IPS-11a (cell line): Measurements from ENCODE around the gene TEC.
"Not testable (repeated sequence)": the region's sequence is repeated elsewhere in the genome, so short reads cannot be mapped to it uniquely, and the experiment has no call there.

Source experiments
- H3K4me3 ChIP-seq: one replicate; pipeline ENCODE4 v1.5.1; 2013; ENCODE audit warnings: low read depth, low read length, control low read depth

Gene TEC

DNA sequence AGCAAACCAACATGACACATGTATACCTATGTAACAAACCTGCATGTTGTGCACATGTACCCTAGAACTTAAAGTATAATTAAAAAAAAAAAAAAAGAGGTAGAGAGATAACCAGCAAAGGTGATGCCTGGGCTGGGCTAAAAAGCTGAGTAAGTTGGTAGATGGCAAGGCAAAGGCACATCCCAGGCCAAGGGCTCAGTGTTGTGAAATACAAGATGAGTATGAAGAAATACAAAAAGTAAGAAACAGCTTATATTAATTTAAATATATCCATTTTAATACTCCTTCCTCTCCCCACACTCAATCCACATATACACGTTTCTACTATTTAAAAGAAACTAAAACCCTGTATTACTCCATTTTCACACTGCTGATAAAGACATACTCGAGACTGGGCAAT, 25.8 kb downstream of the TEC start:
- no peak overlapping the region for H3K4me3 ChIP-seq

DNA sequence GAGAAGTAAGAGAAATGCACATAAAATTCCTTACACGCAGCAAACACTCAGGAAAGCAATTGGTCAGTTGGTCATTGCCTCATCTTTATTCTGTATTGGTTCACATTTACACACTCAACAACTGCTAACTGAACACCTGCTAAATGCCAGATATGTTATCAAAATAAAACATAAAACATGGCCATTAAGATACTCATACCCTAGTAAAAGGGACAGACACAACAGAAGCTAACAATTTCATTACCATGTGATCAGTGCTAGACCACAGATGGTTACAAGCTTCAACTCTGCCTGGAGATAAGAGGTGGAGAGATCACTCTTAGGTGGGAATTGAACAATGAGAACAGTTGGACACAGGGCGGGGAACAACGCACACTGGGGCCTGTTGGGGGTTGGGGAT, 26.2 kb downstream of the TEC start:
- no peak overlapping the region for H3K4me3 ChIP-seq

DNA sequence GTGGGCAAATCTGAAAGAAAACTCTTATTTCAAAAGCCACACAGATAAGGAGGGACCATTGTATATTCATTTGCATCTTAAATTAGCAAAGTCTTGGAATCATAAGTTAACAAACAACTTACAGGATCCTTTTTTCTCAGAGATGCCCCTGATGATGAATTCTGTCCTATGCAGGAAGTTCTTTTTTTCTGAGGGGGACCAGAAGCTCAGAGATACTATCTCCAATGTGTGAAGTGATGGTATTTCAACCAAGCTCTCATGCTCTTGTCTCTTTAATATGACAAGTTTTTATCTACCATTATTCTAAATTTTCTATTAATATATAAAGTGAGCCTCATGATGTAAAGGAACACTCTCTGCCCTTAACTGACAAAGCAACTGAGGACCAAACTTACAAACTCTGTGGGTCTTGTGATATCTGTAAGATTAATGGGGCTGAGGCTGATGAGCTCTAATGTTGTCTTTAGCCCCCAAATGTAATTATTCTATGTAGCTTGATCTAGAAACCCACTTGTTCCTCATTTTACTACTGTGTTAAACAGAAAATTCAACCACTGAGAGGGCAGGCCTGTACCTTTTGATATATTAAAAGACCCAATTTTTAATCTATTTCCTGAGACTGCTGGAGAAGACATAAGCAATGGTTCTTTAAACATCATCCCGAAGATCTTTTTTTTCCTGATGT, 27.0 kb downstream of the TEC start:
- no peak overlapping the region for H3K4me3 ChIP-seq

DNA sequence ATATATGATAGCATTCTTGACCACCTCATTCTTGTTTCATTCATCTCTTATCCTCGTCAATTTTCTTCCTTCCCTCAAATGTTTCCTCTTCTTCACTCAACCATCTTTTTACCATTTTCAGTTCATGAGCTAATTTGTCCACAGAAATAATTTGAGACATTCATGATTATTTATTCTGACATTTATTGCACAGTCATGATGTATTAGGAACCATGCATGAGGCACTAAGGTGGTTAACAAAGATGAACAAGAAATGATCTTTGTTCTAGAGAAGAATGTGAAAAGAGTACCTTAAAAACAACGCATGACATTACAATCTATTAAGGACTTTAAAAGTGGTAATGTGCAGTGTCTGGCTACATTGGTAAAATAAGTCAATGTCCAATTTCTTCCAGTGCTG, 27.9 kb downstream of the TEC start:
- H3K4me3 ChIP-seq: no peak overlapping the region

DNA sequence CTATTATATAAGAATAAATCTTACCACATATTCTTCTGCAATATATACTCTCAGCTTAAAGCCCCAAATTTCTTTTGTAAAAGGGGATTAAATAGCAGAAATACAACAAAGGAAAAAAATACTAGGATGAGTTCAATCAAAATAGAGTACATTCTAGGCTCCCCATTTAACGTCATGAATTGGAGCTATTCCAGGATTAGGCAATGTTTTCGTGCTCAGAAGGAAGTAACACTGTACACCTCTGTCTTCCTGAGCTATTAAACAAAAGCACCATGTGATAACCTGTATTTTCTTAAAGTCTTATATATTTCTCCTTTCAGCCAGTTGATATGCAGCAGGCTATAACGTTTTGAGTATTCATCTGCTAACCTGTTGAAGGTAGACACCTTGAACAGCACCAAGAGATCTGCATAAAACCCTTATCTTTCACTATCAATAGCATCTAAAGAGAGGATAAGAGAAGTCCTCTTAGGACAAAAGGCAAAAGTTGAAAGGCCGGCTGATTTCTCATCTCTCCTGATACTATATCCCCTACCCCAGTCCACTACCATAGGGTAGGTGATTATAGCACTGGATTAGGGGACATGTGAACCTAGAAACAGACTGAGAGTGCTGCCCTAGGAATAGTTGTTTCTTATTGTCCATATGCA, 31.5 kb downstream of the TEC start:
- no peak overlapping the region for H3K4me3 ChIP-seq

DNA sequence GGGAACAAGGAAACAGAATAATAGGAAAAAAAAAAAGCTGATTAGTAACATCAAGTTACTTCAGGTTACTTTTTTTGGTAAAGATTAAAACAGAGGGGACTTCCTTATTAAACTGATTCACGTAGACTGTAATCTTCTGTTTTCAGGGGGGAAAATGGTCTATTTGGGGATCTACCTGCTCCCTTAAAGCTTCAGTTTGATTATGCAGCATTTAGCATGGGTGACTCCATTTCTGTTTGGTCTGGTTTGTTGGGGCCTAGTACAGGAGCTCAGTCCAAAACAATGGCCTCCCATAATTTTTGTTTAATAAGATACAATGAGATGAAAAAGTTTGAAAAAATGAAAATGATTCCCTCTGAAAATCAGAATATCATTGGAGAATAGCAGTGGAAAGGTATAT, 34.6 kb downstream of the TEC start:
- H3K4me3 ChIP-seq: no peak overlapping the region

DNA sequence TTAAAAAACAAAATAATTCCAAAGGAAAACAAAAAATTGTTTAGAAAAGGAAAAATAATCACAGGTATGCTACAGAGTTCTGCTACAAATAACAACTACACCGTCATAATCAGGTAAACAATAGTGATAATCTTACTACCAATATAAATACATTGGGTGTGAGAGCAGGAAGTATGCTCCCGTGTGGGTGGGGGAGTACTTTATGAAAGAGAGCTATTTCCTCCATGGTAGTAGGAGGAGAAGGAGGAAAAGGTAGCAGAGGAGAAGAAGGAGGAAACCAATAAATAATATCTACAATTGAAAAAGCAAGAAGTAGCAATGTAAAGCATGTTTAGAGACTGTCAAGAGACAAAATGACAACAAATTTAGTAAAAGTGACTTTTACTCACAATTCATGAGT, 35.1 kb downstream of the TEC start:
- no peak overlapping the region for H3K4me3 ChIP-seq

DNA sequence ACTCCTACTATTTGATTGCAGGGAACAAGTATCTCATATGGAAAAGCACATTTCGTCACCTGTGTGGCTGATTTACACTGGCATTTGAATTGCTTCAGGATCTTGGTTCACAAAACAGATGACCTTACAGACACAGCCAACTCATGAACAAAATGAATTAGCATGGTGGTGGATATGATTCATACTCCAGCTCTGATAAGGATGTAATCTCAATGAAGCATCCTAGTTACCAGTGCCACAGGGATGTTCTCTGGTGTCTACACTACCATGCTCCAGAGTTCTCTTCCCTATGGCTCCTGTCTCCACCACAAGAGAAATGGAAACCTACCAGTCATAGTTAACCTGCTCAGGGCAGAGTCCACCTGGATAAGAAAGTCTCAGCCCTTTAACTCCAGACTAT, 40.7 kb downstream of the TEC start:
- no peak overlapping the region for H3K4me3 ChIP-seq

DNA sequence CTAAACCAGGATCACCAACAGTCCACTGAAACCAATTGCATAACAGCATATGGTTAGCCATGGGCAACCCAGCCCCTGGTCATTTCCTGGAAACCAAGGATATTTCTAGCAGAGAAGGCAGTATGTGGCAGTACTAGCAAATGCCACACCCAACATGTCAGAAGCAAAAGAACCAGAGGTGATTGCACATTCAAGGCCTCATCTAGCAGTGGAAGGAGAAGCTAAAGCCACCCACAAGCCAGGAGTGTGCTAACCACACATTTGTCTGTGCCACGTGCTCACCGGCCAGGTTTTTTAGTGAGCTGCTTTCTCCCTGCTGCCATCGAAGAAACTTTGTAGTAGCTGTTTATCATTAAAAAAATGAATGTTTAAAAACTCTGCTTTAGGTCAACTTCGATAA, 42.0 kb downstream of the TEC start:
- no peak overlapping the region for H3K4me3 ChIP-seq

DNA sequence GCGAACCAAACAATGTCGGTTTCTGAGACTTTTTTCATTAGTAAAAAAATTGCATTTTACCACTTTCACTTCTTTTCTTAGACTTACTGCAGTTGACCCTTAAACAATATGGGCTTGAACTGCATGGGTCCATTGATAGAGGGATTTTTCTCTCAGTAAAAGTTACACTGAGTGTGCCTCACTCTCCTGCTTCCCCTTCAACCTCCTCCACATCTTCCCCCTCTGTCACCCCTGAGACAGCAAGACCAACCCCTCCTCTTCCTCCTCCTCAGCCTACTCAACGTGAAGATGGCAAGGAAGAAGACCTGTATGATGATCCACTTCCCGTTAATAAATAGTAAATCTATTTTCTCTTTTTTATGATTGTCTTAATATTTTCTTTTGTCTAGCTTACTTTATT, 43.4 kb downstream of the TEC start:
- no peak overlapping the region for H3K4me3 ChIP-seq

DNA sequence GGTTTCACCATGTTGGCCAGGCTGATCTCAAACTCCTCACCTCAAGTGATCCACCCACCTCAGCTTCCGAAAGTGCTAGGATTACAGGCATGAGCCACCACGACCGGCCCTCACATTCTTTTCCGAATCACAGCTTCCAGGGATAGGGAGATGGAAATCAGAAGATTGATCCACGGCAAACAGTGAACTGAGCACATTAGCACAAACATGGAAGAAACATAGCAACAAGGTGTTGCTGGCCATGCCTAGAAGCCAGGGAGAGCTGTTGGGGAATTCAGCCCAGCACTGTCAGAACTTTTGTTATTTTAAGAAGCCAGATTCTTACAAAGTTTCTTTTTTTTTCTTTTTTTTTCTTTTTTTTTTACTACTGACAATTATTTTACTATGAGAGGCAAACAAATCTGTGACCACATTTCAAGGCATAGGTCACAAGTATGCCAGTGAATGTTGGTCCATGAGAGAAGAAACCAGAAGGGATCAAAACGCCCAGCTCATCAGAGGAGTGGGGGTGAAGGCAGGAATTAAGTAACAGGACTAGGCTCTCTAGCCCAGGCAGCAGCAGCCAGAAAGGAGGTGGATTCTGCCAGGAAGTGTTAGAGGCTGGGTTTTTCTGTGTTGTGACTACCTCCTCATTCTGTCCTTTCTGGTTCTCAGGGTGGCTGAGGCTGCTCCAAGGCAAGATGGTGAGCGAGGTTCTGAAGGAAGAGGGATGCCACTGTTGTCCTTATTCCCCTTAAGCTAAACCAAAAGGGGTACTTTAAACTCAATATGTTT, 44.1 kb downstream of the TEC start:
- H3K4me3 ChIP-seq: no peak overlapping the region

DNA sequence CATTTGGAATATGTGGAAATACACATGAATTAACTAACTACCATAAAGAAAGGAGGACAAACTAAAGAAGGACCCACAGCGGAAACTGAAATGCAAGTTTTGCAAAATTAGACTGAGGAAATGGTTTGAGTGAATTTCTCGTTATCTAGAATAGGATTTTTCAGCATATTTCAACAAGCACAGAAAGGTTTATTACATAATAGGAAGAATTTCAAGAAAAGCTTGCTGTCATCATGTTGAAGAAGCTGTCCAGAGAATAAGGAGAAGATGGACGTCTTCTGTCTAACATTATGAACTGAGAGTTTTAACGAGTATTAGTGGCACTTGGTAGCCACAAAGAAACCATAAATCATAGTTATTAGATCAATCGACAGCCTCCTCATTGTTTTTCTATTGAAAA, 45.0 kb downstream of the TEC start:
- H3K4me3 ChIP-seq: no peak overlapping the region

DNA sequence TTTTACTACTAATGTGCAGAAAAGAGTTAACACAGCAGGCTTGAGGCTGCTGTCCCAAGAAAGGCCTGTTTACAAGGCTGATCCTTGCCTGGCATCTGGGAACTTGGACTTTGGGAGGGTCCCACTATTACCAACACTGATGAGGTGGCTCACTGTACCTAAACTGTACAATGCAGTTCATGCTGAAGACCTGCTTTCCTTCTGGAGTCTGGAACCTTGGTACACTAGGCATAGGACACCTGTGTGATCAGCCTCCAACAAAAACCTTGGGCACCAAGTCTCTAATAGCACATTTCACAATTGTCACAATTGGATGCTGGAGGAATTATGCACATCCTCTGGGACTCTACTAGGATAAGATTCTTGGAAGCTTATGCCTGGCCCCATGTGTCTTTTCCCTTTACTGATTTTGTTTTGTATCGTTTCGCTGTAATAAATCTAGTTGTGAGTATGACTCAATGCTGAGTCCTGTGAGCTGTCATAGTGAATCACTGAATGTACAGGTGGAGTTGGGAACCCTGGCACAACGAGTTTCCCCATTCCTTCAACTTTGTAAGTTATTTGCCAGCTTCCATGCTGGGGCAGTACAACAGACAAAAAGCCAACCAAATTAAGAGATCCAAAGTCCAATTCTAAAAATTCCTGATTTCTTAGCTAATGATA, 45.9 kb downstream of the TEC start:
- no peak overlapping the region for H3K4me3 ChIP-seq

DNA sequence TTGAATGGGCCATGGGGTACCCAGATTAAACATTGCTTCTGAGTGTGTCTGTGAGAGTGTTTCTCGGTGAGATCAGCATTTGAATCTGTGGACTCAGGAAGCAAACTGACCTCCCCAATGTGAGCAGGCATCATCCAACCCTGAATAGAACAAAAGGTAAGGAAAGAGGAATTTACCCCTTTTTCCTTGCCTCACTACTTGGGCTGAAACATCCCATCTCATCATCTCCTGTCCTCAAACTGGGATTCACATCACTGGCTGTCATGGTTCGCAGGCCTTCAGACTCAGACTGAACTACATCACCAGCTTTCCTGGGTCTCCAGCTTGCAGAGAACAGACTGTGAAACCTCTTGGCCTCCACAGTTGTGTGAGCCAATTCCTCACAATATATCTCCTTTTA, 47.1 kb downstream of the TEC start:
- H3K4me3 ChIP-seq: no peak overlapping the region

DNA sequence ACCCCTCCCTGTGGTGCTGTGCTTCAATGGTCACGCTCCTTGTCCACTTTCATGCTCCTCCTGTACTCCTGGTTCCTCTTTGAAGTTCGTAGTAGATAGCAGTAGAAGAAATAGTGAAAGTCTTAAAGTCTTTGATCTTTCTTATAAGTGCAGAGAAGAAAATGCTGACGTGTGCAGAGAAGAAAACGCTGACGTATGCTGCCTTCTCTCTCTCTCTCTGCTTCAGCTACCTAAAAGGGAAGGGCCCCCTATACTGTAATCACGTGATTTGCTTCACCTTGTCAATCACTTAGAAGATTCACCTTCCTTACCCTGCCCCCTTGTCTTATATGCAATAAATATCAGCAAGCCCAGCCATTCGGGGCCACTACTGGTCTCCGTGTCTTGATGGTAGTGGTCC, 50.2 kb downstream of the TEC start:
- not testable (repeated sequence) for H3K4me3 ChIP-seq

DNA sequence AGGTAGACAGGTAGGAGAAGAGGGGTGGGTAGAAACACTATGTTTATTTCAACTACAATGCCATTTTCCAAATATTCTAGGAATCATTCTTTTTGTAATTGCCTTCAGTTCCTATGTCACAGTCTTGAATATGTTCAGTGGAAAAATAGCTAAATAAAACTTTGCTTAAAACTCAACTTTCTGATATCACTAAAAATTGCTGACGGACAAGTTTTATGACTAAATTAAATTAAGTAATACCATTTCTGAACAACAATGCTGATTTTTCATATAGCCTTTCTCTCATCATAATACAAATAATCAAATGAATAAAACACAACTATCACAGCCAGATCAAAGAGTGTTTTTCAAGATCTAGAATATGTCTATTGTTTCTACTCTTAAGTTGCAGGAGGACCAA, 53.1 kb downstream of the TEC start:
- H3K4me3 ChIP-seq: no peak overlapping the region

DNA sequence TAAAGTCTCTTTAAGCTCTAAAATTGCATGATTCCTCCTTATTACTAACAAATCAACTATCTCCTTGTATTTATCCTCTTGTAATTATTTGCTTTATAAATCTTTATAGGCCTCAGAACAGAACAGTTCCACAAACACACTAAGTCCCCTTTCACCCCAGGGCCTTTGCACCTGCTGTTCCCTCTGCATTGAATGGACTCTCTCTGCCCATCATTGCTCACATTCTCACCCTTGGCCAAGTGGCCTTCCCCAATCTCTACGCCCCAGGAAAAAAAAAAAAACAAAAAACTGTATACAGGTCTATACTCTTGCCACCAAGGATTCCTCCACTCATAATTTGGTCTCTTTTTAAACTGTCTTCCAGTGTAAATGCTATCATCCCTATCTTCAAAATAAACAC, 53.7 kb downstream of the TEC start:
- H3K4me3 ChIP-seq: no peak overlapping the region

DNA sequence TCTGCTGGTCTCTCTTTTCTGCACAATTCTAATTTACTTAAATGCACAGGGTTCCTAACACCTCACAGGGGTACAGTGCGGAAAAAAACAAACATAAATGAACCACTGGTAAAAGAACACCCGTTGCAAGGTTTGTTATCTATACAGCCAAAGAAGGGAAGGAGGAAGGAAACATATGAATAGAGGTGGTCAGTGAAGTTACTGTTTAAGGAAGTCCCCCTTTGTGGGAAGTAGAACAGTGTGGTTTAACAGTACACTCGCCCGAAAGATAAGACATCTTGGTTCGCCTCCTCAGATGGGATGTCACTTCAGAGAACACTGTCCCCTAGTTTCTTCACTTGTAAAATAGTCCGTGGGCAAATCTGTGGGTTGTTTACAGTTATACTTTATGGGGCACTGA, 57.5 kb downstream of the TEC start:
- H3K4me3 ChIP-seq: no peak overlapping the region

DNA sequence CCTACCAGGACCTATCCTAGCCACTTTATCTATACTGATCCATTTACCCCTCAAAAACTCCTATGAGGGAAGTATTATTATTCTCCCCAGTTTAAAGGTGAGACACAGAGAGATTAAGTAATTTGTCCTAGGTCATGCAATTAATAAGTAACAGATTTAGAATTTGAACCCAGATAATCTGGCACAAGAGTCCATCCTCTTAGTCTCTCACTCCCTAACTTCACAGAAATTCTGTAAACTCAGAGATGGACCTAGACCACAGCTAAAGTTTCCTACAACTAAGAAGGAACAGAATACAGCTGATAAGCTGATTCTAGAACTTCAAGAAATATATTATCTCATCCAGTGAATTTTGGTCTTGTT, 58.7 kb downstream of the TEC start:
- H3K4me3 ChIP-seq: no peak overlapping the region

DNA sequence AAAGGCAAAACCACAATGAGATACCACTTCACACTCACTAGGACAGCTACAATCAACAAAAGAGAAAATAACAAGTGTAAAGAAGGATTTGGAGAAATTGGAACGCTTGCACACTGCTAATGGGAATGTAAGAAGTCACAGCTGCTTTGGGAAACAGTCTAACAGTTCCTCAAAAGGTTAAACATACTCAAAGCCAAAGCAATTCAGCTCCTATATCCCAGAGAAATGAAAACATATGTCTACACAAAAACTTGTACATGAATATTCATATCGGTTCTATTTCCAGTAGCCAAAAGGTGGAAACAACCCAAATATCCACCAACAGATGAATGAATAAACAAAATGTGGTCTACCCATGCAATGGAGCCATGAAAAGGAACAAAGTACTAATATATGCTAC, 64.0 kb downstream of the TEC start:
- no peak overlapping the region for H3K4me3 ChIP-seq

DNA sequence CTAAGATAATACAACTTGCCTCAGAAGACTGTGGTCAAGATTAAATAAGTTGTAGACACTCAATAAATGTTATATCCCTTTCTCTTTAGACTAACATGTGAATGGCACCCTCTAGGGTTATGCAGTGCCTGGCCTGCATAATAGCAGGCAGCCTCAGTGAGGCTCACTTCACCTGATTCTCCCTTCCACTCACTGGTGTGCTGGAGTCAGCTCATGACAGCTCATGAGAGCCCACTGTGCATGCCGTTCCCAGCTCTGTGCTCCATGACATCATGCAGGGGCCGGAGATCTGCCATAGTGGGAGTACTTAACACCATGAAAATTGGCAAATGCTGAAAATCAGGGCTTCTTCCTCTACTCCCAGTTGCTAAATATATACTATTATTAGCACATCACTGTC, 64.5 kb downstream of the TEC start:
- no peak overlapping the region for H3K4me3 ChIP-seq

DNA sequence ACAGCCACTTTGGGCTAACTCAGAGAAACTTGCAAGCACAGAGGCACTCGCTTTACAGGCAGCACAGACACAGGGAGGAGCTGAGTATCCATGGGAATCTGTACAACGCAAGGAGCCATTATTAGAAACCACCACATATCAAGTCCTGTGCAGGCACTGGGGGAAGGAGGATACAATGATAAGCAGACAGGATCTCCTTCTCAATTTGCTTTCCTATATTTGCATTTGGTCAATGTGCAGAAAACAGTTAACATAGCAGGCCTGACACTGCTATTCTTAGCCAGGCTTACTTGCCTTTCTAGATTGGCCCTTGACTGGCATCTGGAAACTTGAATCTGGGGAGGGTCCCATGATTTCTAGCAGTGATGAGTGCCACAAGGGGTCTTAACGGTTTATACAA, 65.8 kb downstream of the TEC start:
- H3K4me3 ChIP-seq: no peak overlapping the region
